GM18861 (cell line): Measurements from ENCODE around the gene BARX2.

ENCODE experiments used
- ATAC-seq: cut with Tn5 transposase; IDR thresholded peaks from one replicate; pipeline ENCODE4 v1.9.1; 2021; ENCODE audit not compliant: unreplicated experiment

BARX2 gene

GRCh38 chr11:129396454-129396853 is 20.8 kb downstream of the BARX2 start:
- no peak for ATAC-seq

DNA sequence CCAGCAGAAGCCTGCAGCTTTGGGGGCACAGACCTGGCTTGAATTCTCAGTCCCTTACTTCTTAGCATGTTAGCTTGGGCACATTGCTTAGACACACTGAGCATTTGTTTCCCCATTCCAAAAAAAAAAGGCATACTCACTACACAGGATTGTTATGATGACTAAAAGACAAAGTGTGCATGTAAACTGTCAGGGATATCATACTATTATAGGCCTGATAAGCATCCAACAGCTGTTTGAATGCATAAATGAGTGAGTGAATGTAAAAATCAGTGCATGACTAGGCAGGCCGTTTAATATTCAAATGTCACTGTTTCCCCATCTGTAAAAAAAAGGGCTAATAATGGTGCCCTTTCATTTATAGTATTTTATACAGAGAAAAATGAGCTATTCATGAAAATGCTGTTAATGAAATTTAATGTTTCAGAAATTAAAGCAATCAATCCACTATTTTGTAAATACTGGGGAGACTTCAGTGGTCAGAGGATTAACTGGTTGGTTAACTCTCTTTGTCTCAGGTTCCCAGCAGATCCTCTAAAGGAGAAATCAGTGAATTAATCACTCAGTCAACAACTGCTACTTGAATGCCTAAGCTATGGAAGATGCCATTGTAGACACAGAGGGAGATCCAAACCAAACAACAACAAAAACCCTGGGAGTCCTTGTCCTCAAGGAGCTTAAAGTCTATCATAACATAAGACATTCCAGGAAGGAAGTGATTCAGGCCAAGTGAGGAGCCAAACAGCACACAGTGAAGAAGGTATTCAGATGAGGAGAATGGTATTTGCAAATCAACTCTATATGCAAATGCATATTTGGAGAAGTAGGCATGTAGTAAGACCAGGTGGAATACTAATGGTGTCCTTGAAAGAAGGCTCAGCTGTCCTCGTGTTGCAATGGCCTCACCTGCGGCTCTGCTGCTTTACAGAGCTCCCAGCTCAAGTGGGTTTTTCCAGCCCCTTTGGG is 26.8 kb downstream of the BARX2 start:
- ATAC-seq, result no peak

GRCh38 chr11:129404731-129405130 is 29.1 kb downstream of the BARX2 start:
- ATAC-seq, result no peak

DNA sequence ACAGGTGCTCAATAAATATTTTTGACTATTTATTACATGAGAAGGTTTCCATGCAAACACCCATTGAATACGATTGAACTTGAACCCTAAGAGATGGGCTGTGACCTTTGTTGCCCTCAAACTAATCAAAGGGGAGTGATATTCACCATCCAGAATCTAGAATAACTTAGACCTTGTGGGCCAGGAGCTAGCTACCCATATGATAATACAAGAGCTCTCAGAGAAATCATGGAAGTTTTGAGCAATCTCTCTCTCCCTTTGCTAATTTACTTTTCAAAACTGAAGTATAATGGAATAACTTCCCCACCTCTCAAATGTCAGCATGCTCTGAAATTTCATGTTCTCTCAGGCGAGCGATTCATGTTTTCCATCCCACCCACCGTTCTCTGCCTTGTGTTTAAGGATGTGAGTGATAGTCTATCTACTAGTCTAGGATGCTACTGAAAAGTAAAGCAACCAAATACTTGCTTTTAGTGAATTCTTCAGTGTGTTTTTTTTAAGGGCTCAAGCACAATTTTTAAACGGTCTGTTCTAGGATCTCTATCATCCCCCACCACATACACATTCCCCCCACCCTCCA is 33.3 kb downstream of the BARX2 start:
- no peak for ATAC-seq

- no peak for ATAC-seq
Observed at GRCh38 chr11:129410395-129410960, 34.8 kb downstream of the BARX2 start.

DNA sequence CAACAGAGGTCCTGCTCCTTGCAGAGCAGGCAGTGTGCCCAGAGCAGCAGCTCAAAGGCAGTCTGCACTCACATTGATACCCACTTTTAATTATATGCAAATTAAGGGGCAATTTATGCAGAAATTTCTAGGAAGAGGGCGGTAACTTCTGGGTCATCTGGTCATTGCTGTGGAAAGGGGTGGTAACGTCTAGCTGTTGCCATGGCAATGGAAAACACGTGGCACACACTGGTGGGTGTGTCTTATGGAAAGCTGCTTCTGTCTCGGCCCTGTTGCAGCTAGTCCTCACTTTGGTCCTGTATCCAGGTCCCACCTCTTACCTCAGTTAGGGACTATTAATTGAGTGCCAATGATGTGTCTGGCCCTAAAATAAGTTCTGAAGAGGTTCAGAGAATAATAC is 36.8 kb downstream of the BARX2 start:
- ATAC-seq, result no peak

DNA sequence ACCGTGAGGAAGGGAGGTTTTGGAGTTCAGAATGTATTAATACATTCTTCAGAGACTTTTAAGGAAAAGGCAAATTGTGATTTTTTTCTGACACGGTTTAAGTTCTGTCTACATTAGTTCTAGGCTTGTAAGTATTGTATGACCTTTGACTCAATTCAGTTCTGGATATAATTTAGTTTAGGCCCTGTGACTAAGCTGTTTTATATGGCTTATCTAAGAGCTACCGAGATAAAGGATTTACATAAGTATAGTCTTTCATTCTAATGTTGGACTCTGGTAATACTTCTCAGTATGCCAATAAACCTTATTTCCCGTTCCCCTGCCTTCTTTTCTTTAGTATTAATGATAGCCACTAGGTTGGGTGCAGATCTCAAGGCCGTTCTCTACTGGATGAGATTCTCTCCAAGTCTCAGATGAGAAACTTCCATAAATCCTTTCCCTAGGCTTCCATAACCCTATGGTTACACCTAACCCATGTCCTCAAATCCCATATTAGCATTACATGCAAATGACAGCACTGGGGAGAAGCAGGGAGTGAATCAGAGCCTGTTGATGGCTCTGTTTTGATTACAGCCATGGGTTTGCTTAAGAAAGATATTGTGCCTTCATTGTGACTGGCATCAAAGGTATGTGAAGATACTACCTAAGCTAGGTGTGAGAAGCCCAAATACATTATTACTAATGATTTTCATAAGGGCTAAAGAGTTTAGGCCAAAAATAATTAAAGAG is 38.7 kb downstream of the BARX2 start:
- ATAC-seq, result no peak

- no peak for ATAC-seq
Observed at GRCh38 chr11:129416080-129416820, 40.6 kb downstream of the BARX2 start.

GRCh38 chr11:129417458-129417857 is 41.8 kb downstream of the BARX2 start:
- ATAC-seq, result no peak

GRCh38 chr11:129418039-129418438 is 42.4 kb downstream of the BARX2 start:
- no peak for ATAC-seq

- no peak for ATAC-seq
Observed at GRCh38 chr11:129419386-129419785, 43.7 kb downstream of the BARX2 start.

DNA sequence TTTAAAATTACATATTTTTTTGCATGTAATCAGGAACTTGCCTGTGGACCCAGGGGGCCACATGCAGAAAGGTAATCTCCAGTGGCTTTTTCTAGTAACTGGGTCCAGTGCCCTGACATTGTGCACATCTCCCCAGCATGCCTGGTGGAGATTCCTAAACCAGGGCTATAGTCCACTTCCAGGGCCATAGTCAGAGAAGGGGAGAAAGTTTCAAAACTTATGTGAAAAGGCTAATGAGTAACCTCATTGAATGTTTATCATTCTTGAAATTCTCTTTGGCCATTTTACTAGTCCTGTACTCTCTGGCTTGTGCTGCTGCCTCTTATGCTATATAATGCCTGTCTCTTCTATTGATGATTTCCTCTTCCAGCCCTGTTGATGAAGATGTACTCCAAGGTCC is 47.8 kb downstream of the BARX2 start:
- no peak for ATAC-seq

DNA sequence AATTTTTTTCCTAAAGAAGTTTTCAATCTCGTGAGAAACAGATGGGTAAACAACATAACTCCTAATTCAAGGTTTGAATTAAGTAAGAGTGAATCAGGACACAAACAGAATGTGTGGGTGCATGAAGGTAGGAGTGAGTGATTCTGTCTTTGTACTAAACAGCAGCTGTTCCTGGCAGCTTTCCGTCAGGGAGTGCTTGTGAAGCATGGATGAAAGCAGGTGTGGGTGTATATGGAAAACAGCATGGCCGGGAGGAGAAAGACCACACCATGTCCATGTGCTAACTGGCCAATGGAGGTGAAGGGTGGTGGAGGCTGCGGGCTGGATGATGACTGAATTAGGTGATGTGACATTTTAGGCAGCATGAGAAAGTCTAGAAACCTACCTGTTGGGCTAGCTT is 49.6 kb downstream of the BARX2 start:
- no peak for ATAC-seq

DNA sequence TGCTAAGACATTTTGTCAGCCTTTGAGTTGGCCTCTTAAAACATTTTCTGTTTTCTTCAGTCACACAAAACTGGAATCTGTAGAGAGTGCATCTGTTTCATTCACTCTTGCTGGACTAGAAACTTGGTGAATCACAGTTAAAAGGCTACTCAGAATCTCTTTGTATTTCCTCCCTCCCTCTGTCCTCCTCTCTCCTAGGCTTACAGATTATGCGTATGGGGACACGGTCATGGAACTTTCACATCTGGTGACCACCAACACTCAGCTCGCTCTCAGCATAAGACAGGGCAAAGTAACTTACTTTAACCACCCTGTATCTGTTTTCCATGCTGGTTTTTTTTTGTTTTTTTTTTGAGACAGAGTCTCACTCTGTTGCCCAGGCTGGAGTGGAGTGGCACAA is 50.4 kb downstream of the BARX2 start:
- ATAC-seq, result no peak

- no peak for ATAC-seq
Observed at GRCh38 chr11:129426776-129427175, 51.1 kb downstream of the BARX2 start.

DNA sequence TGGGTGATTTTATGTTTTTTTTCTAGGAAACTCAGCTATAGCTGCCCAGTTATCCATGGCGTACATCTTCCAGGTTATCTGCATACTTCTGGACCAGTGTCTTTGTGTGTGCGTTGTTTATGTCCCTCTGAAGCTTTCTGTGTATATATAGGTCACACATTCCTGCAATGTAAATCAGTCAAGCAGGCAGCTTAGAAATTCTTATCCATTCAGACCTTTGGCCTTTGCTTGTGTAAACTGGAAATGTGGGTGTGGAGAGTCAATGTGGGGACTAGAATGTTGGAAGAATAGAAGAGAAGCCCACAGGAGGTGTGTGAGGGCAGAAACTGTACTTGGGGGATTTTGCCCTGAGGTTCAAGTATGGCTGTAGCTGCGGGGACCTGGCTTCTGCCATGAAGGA is 51.7 kb downstream of the BARX2 start:
- ATAC-seq, result no peak

GRCh38 chr11:129427816-129428406 is 52.3 kb downstream of the BARX2 start:
- no peak for ATAC-seq

DNA sequence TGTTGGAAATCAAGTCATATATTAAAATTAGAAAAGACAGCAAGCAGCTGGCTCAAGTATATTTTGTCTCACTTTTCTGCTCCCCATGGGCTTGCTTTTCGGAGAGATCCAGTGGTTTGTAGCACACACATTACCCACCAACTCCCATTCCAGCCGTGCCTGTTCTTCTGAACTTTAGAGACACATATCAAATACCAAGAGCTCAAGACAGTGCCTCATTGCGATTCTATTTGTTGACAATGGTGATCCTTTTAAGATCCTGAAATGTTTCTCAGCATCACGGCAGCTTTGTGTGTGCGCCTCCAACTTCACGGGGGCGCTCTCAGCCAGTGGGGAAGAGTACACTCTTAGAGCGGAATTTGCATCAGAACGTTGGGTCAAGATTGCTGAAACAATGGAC is 52.9 kb downstream of the BARX2 start:
- ATAC-seq, result no peak

GRCh38 chr11:129434641-129435498 is 59.2 kb downstream of the BARX2 start:
- ATAC-seq, result no peak
